RWPE1 (cell line): ENCODE results near the gene SAPCD2.
A peak's percentile ranks its signal among the peaks of the same experiment; 100 is the strongest.
"Not testable (repeated sequence)": the region's sequence is repeated elsewhere in the genome, so short reads cannot be mapped to it uniquely, and the experiment has no call there.

ENCODE experiments used
- CTCF ChIA-PET: fragments of 350-600 bp; sonication (Branson Sonifier 250); formaldehyde crosslinking; extraction: SDS; loops from one replicate; lab custom pipeline; 2021; lab: Yijun Ruan, JAX
- POLR2A ChIA-PET: fragments of 400-600 bp; formaldehyde crosslinking; extraction: SDS; loops from one replicate; lab custom pipeline; 2020; ENCODE audit warnings: antibody characterized with exemption; ENCODE audit not compliant: low non-redundant PET; lab: Yijun Ruan, JAX
- DNase-seq: peaks from one replicate; pipeline ENCODE4 v3.0.0; 2012; ENCODE audit warnings: low spot score
- H3K27ac ChIP-seq: fragments of 450-650 bp; 2 replicates; pipeline ENCODE4 v1.5.1; 2017
- TF ChIP-seq, protein P1 (sequence below): fragments of 450-650 bp; conservative IDR thresholded peaks from 2 replicates; pipeline ENCODE4 v1.5.1; 2017; ENCODE audit warnings: low read depth, mild to moderate bottlenecking

Gene SAPCD2

GRCh38 chr9:137035507-137035834, 34.9 kb downstream of the SAPCD2 start:
- POLR2A ChIA-PET, result interaction anchor here (0.8 to 1.6 kb wide), 2 partner anchors 44 to 87 kb away, joined by 3 to 9 read pairs; no protein-coding TSS in a partner anchor
- CTCF ChIA-PET, result interaction anchor here (0.6 to 6.3 kb wide), 34 partner anchors 8 to 257 kb away, joined by 3 to 97 read pairs (median 6); partner anchors contain the start of genes ABCA2, AJM1, C8G and CLIC3
- DNase-seq, result no peak
- TF ChIP-seq, protein P1, sequence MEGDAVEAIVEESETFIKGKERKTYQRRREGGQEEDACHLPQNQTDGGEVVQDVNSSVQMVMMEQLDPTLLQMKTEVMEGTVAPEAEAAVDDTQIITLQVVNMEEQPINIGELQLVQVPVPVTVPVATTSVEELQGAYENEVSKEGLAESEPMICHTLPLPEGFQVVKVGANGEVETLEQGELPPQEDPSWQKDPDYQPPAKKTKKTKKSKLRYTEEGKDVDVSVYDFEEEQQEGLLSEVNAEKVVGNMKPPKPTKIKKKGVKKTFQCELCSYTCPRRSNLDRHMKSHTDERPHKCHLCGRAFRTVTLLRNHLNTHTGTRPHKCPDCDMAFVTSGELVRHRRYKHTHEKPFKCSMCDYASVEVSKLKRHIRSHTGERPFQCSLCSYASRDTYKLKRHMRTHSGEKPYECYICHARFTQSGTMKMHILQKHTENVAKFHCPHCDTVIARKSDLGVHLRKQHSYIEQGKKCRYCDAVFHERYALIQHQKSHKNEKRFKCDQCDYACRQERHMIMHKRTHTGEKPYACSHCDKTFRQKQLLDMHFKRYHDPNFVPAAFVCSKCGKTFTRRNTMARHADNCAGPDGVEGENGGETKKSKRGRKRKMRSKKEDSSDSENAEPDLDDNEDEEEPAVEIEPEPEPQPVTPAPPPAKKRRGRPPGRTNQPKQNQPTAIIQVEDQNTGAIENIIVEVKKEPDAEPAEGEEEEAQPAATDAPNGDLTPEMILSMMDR, result peak; percentile 89
- H3K27ac ChIP-seq, result no peak overlapping the region

DNA sequence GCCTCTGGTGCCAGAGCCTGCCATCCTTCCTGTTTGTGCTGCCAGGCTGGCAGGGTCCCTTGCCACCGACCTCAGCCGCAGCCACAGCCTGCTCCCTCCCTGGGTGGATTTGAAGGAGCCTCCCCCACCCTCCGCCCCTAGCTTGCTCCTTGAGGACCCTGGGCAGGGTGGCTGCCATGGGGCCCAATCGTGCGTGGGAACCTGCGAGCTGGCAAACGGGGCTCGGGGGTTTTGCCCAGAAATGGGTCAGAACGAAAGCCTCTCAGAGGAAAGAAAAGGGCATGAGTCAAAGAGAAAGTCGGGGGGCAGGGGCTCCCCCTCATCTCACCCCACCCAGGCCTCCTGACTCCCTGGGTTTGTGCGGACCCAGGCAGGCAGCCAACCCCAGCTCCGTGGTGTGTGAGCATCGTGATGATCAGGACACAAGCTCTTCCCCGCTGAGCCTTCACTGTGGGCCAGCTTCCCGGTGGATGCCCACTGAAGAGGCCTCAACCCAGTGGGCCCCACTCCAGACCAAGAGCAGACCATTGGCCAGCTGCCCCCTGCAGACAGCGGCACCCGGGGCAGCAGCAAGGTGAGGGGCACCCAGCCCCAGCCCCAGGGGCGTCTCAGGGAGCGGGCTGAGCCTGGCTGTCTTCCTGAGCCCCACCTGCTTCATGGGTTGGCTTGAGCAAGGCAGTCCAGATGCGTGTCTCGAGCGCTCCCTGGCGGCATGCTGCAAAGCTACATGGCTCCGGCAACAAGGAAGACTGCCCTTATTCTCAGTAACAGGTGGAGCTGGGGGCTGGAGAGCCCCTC, 35.4 kb downstream of the SAPCD2 start:
- peak overlapping the region; percentile 66 for H3K27ac ChIP-seq
- CTCF ChIA-PET, result interaction anchor here (0.6 to 6.3 kb wide), 42 partner anchors 8 to 486 kb away, joined by 3 to 97 read pairs (median 4); partner anchors contain the start of genes ABCA2, AJM1, C8G and CLIC3
- POLR2A ChIA-PET, result interaction anchor here (0.8 to 1.6 kb wide), 3 partner anchors 43 to 87 kb away, joined by 3 to 9 read pairs (median 3); no protein-coding TSS in a partner anchor
- TF ChIP-seq, protein P1, result peak; percentile 100
- peak; percentile 91 for DNase-seq

DNA sequence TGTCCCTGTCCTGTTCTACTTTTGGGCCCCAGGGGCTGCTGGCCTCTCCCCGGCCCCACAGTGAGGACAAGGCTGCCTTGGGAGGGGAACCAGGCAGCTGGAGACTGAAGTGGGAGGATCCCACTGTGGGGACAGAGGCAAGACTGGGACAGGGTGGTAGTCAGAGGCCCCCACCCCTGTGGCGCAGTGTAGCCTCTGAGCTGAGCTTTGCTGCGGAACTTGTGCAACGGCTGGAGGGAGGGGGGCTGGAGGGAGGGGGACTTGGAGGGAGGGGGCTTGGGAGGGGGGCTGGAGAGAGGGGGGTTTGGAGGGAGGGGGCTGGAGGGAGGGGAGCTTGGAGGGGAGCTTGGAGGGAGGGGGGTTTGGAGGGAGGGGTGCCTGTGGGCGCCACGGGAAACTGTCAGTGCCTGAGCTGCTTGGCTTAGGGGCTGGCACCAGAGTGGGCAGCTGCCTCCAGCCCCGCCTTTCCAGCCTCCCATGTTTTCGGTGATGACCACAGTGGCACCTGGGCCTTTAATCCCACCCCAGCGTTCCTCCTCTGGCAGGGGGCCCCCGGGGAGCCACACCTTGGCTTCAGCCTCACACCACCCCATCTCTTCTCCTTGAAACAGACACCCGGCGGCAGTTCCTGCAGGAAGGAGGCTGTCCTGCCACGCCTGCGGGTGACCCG, 36.2 kb downstream of the SAPCD2 start:
- ChIA-PET CTCF (interaction anchor here (0.6 to 6.3 kb wide), 26 partner anchors 7 to 246 kb away, joined by 3 to 97 read pairs (median 6); partner anchors contain the start of genes ABCA2, AJM1, C8G and CLIC3), POLR2A (interaction anchor here (0.8 to 1.6 kb wide), 2 partner anchors 84 to 86 kb away, joined by 3 to 9 read pairs; no protein-coding TSS in a partner anchor)
- peak overlapping the region; percentile 66 for H3K27ac ChIP-seq
- DNase-seq, result no peak
- TF ChIP-seq, protein P1, result no peak

DNA sequence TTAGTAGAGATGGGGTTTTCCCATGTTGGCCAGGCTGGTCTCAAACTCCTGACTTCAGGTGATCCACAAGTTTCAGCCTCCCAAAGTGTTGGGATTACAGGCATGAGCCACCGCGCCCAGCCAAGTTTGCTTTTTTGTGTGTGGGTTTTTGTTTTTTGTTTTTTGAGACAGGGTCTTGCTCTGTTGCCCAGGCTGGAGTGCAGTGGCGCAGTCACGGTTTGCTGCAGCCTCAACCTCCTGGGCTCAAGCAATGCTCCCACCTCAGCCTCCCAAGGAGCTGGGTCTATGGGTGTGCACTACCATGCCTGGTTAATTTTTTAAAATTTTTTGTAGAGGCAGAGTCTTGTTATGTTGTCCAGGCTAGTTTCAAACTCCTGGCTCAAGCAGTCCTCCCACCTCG, 36.9 kb downstream of the SAPCD2 start:
- peak overlapping the region; percentile 25 for H3K27ac ChIP-seq
- CTCF ChIA-PET, result interaction anchor here (2.6 to 6.3 kb wide), 5 partner anchors 12 to 88 kb away, joined by 30 to 97 read pairs (median 36); partner anchors contain the start of genes C8G, FBXW5, NPDC1 and SAPCD2
- POLR2A ChIA-PET, DNase-seq: not testable (repeated sequence)

GRCh38 chr9:137032858-137033257, 37.5 kb downstream of the SAPCD2 start:
- ChIA-PET POLR2A (no interaction called here), CTCF (no interaction called here)
- TF ChIP-seq, protein P1, result no peak
- DNase-seq, result no peak
- peak overlapping the region; percentile 25 for H3K27ac ChIP-seq

GRCh38 chr9:137031904-137032640, 38.3 kb downstream of the SAPCD2 start, which contains the start of gene FUT7:
TSS of gene FUT7 (minus strand) at chr9:137032088. CDS start at chr9:137031991, 97 bp downstream.
- POLR2A ChIA-PET, result no interaction called here
- TF ChIP-seq, protein P1, result no peak
- CTCF ChIA-PET, result interaction anchor here (0.7 kb wide), 1 partner anchor 655 kb away, joined by 3 read pairs; no protein-coding TSS in a partner anchor
- DNase-seq, result no peak
- peak within 1 kb of the TSS; percentile 25 for H3K27ac ChIP-seq
